CD14-positive monocyte (primary cell): Measurements from ENCODE around the gene EPHX1. TPM values are rescaled to one million over a fixed set of nuclear protein-coding genes. Genes with fewer than 3 reads are reported as not detected.

Experiments used
- DNase-seq, 3 donors: peaks; one replicate each; pipeline ENCODE4 v3.0.0-alpha.2; 2011 to 2022
- H2AFZ ChIP-seq: 2 replicates; pipeline ENCODE4 v1.6.0; 2012; ENCODE audit warnings: mild to moderate bottlenecking, low read depth, low read length, inconsistent platforms; ENCODE audit not compliant: insufficient read depth, poor library complexity, severe bottlenecking
- H3K27ac ChIP-seq, 2 donors: 1 replicate in 1 of 2; 2 replicates in 1 of 2; pipeline ENCODE4 v1.5.1; 2012 to 2013; ENCODE audit warnings: low read length in 2 of 2, control low read depth in 1 of 2, inconsistent platforms in 1 of 2, low read depth in 1 of 2, mild to moderate bottlenecking in 1 of 2
- H3K27me3 ChIP-seq, 2 donors: one replicate each; pipeline versions ENCODE4 v1.6.0 to v1.6.1; 2011 to 2013; ENCODE audit warnings: low read length in 2 of 2; ENCODE audit not compliant: control insufficient read depth in 2 of 2, insufficient read depth in 2 of 2
- H3K36me3 ChIP-seq, 2 donors: replicated peaks in 1 of 2; 1 replicate in 1 of 2; 2 replicates in 1 of 2; pipeline versions ENCODE4 v1.5.1 to v1.6.1; 2012 to 2013; ENCODE audit warnings: low read length in 2 of 2, control low read depth in 1 of 2, inconsistent platforms in 1 of 2, mild to moderate bottlenecking in 1 of 2; ENCODE audit not compliant: insufficient read depth in 2 of 2, control insufficient read depth in 1 of 2
- H3K4me1 ChIP-seq, 2 donors: 1 replicate in 1 of 2; 2 replicates in 1 of 2; pipeline versions ENCODE4 v1.5.1 to v1.6.1; 2012 to 2013; ENCODE audit warnings: low read length in 2 of 2, control low read depth in 1 of 2, inconsistent platforms in 1 of 2, mild to moderate bottlenecking in 1 of 2, moderate library complexity in 1 of 2; ENCODE audit not compliant: insufficient read depth in 2 of 2, control insufficient read depth in 1 of 2
- H3K4me2 ChIP-seq: replicated peaks from 2 replicates; pipeline ENCODE3; 2012; ENCODE audit warnings: low read length, moderate library complexity, mild to moderate bottlenecking; ENCODE audit not compliant: poor library complexity, severe bottlenecking; ENCODE audit errors: extremely low read depth
- H3K4me3 ChIP-seq, 3 experiments: fragments of 200-600 bp in 1 of 3; sonication (generic) in 1 of 3; replicated peaks in 1 of 3; 1 replicate in 2 of 3; 2 replicates in 1 of 3; pipeline ENCODE4 v1.5.1; 2011 to 2013; ENCODE audit warnings: low read length in 3 of 3, mild to moderate bottlenecking in 3 of 3, control low read depth in 2 of 3, low read depth in 2 of 3, inconsistent platforms in 1 of 3, moderate library complexity in 1 of 3
- H3K79me2 ChIP-seq: 2 replicates; pipeline ENCODE4 v1.6.0; 2012; ENCODE audit warnings: mild to moderate bottlenecking, control low read depth, inconsistent platforms, low read length, moderate library complexity; ENCODE audit not compliant: insufficient read depth
- H3K9ac ChIP-seq: 2 replicates; pipeline ENCODE4 v1.6.0; 2017; ENCODE audit warnings: low read length, mild to moderate bottlenecking; ENCODE audit not compliant: insufficient read depth, poor library complexity, severe bottlenecking
- H3K9me3 ChIP-seq, 2 donors: replicated peaks in 1 of 2; 1 replicate in 1 of 2; 2 replicates in 1 of 2; pipeline versions ENCODE4 v1.5.1 to v1.6.1; 2012 to 2013; ENCODE audit warnings: low read length in 2 of 2, control low read depth in 1 of 2; ENCODE audit not compliant: control insufficient read depth in 1 of 2, insufficient read depth in 1 of 2
- H4K20me1 ChIP-seq: 2 replicates; pipeline ENCODE4 v1.6.0; 2012; ENCODE audit warnings: mild to moderate bottlenecking, low read length, control low read depth, moderate library complexity; ENCODE audit not compliant: insufficient read depth
- H3K27ac Mint-ChIP-seq, 7 donors: one replicate each; pipeline ENCODE4 v1.8.0; 2020; ENCODE audit warnings: mild to moderate bottlenecking in 7 of 7, mixed read lengths in 7 of 7, moderate library complexity in 6 of 7, inconsistent platforms in 2 of 7
- H3K27me3 Mint-ChIP-seq, 3 donors: one replicate each; pipeline ENCODE4 v1.8.0; 2021 to 2022; ENCODE audit warnings: low read depth in 3 of 3, mild to moderate bottlenecking in 3 of 3, mixed read lengths in 3 of 3, moderate library complexity in 3 of 3, inconsistent platforms in 1 of 3
- H3K36me3 Mint-ChIP-seq, 2 donors: one replicate each; pipeline ENCODE4 v1.8.0; 2020; ENCODE audit warnings: mixed read lengths in 2 of 2, inconsistent platforms in 1 of 2, mild to moderate bottlenecking in 1 of 2
- H3K4me1 Mint-ChIP-seq: one replicate; pipeline ENCODE4 v1.8.0; 2020; ENCODE audit warnings: mild to moderate bottlenecking, mixed read lengths
- H3K4me3 Mint-ChIP-seq, 2 donors: one replicate each; pipeline ENCODE4 v1.8.0; 2020; ENCODE audit warnings: mild to moderate bottlenecking in 2 of 2, mixed read lengths in 2 of 2, moderate library complexity in 1 of 2
- H3K9me3 Mint-ChIP-seq, 7 donors: one replicate each; pipeline ENCODE4 v1.8.0; 2020 to 2022; ENCODE audit warnings: mixed read lengths in 7 of 7, mild to moderate bottlenecking in 6 of 7, moderate library complexity in 6 of 7, inconsistent platforms in 2 of 7
- CTCF ChIP-seq: fragments of 200-600 bp; IDR thresholded peaks from one replicate; pipeline ENCODE4 v1.8.0; 2022; ENCODE audit warnings: antibody characterized with exemption, mild to moderate bottlenecking
- WGBS: methylation state at CpG from one replicate; pipeline ENCODE4 v1.1.5; 2013; ENCODE audit warnings: missing lambda C conversion rate; ENCODE audit not compliant: insufficient coverage; 5-methylcytosine and 5-hydroxymethylcytosine counted together
- intact Hi-C, 2 donors: fragments of 100-400 bp; cut with micrococcal nuclease; formaldehyde crosslinking; loops; one replicate each; pipeline versions ENCODE4 v1.15.0 to v1.15.1; 2023
- polyA plus RNA-seq, 3 donors: library from polyadenylated mRNA; depleted of rRNA in 1 of 3; unstranded in 2 of 3; stranded (reverse) in 1 of 3; fragments of 300-500 nt in 2 of 3; fragments of >200 nt in 1 of 3; fragmentation: Illumina TruSeq in 2 of 3; gene quantifications; 1 replicate in 2 of 3; 2 replicates in 1 of 3; pipeline ENCODE4 v1.2.3, GENCODE V29; 2012 to 2021

EPHX1 gene
- polyA plus RNA-seq, 3 donors: 4.6 to 23.8 (median 7.4) TPM

- H3K27ac Mint-ChIP-seq: peak overlapping the region in 1 of 7 donors; percentile 20
- Histone ChIP-seq H3K79me2 (no peaks in the 10 kb centered on the region), H3K4me3 (no peak overlapping the region), H3K9ac (no peak overlapping the region), H3K4me2 (no peak overlapping the region), H3K9me3 (no peaks in the 10 kb centered on the region), H3K4me1 (no peaks in the 10 kb centered on the region), H2AFZ (no peak overlapping the region), H3K36me3 (peaks cover 0 to 15% of the 10 kb centered on the region in 2 donors), H3K27me3 (no peaks in the 10 kb centered on the region), H3K27ac (no peak overlapping the region), H4K20me1 (no peaks in the 10 kb centered on the region)
- peaks cover 0 to 2% (median 1%) of the 10 kb centered on the region in 3 donors for H3K27me3 Mint-ChIP-seq
- H3K36me3 Mint-ChIP-seq: peaks cover 17 to 20% of the 10 kb centered on the region in 2 donors
- TF ChIP-seq CTCF: no peak
- WGBS: 95% methylated on average over 11 of the region's 14 CpGs
- intact Hi-C loops: no loop called here
- no peak for DNase-seq
- H3K4me1 Mint-ChIP-seq: no peaks in the 10 kb centered on the region
- H3K4me3 Mint-ChIP-seq: no peak overlapping the region
- peaks cover 0 to 2% (median 0%) of the 10 kb centered on the region in 7 donors for H3K9me3 Mint-ChIP-seq
These were observed 18.9 kb downstream of the EPHX1 start for GRCh38 chr1:225828706-225829345.

GRCh38 chr1:225830841-225831240 lies 20.9 kb downstream of the EPHX1 start:
- peaks cover 0 to 15% of the 10 kb centered on the region in 2 donors for H3K36me3 ChIP-seq
- no peak overlapping the region for H2AFZ ChIP-seq
- Mint-ChIP-seq H3K27ac (peak overlapping the region in 1 of 7 donors; percentile 51), H3K9me3 (peaks cover 0 to 4% (median 2%) of the 10 kb centered on the region in 7 donors), H3K36me3 (peaks cover 21 to 23% of the 10 kb centered on the region in 2 donors), H3K4me1 (no peaks in the 10 kb centered on the region), H3K4me3 (no peak overlapping the region), H3K27me3 (peaks cover 0 to 2% (median 1%) of the 10 kb centered on the region in 3 donors)
- no peak overlapping the region for H3K9ac ChIP-seq
- H3K79me2 ChIP-seq: no peaks in the 10 kb centered on the region
- H3K27me3 ChIP-seq: no peaks in the 10 kb centered on the region
- TF ChIP-seq CTCF: no peak
- WGBS: 100% methylated on average over 2 of the region's 6 CpGs
- H3K9me3 ChIP-seq: no peaks in the 10 kb centered on the region
- intact Hi-C loops: no loop called here
- H4K20me1 ChIP-seq: no peaks in the 10 kb centered on the region
- no peak overlapping the region for H3K4me3 ChIP-seq
- no peak overlapping the region for H3K27ac ChIP-seq
- no peak overlapping the region for H3K4me2 ChIP-seq
- H3K4me1 ChIP-seq: no peaks in the 10 kb centered on the region
- DNase-seq: no peak
